GM18870 (cell line): ENCODE results near the gene DSCAML1.

Experiments
- ATAC-seq: cut with Tn5 transposase; IDR thresholded peaks from one replicate; pipeline ENCODE4 v1.9.1; 2021; ENCODE audit warnings: moderate library complexity; ENCODE audit not compliant: unreplicated experiment

DSCAML1 gene, protein sequence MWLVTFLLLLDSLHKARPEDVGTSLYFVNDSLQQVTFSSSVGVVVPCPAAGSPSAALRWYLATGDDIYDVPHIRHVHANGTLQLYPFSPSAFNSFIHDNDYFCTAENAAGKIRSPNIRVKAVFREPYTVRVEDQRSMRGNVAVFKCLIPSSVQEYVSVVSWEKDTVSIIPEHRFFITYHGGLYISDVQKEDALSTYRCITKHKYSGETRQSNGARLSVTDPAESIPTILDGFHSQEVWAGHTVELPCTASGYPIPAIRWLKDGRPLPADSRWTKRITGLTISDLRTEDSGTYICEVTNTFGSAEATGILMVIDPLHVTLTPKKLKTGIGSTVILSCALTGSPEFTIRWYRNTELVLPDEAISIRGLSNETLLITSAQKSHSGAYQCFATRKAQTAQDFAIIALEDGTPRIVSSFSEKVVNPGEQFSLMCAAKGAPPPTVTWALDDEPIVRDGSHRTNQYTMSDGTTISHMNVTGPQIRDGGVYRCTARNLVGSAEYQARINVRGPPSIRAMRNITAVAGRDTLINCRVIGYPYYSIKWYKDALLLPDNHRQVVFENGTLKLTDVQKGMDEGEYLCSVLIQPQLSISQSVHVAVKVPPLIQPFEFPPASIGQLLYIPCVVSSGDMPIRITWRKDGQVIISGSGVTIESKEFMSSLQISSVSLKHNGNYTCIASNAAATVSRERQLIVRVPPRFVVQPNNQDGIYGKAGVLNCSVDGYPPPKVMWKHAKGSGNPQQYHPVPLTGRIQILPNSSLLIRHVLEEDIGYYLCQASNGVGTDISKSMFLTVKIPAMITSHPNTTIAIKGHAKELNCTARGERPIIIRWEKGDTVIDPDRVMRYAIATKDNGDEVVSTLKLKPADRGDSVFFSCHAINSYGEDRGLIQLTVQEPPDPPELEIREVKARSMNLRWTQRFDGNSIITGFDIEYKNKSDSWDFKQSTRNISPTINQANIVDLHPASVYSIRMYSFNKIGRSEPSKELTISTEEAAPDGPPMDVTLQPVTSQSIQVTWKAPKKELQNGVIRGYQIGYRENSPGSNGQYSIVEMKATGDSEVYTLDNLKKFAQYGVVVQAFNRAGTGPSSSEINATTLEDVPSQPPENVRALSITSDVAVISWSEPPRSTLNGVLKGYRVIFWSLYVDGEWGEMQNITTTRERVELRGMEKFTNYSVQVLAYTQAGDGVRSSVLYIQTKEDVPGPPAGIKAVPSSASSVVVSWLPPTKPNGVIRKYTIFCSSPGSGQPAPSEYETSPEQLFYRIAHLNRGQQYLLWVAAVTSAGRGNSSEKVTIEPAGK (N-terminal part only)

DNA sequence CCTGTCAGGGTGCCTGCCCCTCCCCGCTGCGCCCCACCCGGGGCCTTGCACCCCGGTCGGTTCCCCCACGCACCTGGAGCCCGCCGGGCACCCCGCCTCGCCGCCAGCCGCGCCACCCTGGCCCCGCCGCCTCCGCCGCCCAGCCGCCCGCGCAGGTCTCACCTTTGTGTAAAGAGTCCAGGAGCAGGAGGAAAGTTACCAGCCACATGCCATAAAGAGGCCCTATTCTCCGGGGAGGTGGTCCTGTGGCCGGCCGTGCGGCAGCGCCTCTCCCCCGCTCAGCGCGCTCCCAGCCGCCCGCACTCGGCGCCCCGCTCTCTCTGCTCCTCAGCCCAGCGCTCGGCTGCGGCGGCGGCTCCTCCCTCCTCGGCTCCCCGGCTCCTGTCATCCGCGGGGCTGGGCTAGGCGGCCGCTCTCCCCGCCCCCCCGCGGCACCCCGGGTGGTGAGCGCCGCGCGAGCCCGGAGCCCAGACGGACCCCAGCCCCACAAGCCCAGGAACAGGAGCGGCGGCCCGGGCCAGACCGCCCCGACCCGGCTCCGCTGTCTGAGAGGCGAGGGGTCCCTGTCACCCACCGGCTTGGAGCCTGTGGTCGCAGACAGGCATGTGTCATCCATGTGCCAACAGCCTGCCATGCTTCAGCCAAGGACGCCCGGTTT lies at the start of gene DSCAML1:
TSS of gene DSCAML1 (minus strand) at position 345 of the 658 bp plus-strand sequence. CDS start at position 208, 137 bp downstream.
- no peak for ATAC-seq

DNA sequence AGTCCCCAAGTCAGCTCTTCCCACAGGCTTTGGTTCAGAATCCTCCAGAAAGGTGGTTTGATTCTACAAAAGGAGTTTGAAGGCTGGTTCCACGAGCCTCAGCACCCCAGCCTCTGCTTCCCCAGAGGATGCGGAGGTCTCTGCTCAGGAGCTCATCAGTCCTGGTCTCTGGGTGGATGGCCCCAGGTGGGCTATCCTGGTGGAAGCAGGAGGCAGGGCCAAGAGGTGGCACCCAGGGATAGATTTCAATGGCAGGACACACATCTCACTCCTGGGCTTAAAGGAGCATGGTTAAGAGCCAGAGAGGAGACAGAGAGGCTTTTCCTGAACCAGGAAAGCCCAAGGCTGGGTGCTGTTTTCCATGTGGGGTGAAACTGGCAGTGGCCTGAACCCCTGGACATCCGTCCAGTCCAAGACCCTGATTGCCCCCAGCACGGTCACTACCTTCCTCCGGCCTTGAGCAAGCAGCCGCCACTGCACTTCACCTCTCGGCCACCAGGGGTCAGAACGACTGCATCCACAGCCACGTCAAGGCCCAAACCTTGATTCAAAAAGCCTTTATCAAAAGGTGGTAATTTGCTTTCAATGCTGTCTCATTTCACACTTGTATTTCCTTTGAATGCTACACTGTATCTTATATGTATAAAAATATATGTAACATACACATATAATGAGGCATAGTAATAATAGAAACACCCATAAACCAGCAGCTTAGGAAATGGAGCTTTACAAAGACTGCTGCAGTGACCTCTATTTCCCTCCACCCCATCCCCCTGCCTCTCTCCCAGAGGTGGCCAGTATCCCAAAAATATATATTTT lies 46.9 kb upstream of the DSCAML1 start:
- no peak for ATAC-seq

DNA sequence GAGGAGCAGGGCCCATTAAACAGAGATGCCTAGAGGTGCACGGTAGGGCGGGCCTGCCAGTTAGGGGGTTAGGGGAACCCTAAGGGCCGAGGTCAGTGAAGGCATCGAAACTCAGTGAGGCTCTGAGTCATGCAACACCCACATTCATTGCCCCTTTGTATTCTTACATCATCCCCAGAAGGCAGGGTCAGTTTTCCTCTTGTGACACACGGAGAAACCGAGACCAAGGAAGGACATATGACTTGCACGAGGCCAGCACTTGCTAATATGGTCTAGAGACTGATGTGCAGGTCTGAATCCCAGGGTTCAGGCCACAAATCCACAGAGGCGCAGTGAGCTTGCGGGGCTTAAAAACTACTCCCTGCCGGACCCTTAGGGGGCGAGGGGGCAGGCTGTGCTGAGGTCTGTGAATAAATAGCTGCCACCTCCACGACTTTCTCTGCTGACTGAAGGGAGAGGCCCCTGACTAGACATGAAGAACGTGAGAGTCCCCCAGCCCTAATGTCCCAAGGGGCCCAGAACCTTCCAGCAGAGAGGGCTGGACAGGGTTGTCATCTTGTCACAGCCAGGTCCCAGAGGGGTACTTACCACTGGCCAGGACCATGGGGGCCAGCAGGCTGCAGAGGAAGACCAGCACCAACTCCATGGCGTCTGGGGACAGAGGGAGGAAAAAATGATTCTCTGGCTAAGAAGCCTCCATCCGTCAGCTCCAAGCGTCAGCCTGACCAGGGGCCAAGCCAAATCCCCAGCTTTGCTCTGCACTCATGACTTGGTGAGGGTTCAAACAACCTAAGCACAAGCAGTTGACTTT lies 45.3 kb upstream of the DSCAML1 start:
- ATAC-seq: no peak

DNA sequence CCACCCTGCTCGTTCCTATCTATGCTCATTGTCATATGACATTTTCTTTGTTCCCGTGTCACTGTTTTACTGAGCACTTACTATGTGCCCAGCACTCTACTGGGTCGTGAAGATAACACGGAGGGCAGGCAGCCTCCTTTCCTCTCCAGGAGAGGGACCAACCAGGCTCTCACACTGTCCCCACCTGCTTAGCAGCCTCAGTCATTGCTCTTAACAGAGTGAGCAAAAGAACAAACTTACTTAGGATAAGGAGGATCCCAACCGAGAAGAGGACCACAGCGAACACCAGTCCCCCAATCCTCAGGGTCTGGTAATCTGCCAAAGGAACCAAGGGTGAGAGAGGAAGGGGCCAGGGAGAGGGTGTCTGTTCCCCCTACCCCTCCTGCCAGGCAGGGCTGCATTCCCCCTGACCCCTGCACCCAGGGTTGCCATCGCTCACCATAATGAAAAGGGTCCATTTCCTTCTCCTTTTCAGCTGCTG lies 44.6 kb upstream of the DSCAML1 start:
- no peak for ATAC-seq

DNA sequence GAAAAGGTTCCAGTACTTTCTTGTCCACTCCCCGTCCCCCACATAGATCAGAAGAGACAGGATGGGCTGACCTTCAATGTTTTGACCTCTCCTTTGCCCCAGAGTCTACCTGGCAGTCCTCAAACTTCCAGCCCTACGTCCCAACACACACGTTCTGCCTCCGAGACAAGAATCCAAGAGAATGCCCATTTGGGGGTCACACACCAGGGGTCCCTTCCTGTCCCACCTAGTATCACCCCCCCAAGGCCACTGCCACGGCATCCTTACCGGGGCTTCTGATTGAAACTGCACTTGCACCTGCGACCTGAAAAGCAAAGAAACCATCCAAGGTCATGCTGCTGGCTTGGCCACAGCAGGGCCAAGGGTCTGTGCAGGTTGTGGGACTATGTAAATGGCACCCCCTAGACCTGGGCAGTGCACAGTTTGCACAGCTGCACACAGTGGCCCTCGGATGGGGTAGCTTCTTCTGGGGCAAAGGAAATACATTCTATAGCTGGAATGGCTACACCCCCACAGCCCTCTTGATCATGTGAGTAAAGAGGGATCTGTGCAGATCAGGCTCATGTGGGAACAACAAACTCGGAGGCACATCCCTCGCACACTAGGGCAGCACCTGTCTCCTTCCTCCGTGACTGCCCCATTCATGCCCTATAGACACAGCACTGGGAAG lies 44.0 kb upstream of the DSCAML1 start:
- ATAC-seq: no peak

DNA sequence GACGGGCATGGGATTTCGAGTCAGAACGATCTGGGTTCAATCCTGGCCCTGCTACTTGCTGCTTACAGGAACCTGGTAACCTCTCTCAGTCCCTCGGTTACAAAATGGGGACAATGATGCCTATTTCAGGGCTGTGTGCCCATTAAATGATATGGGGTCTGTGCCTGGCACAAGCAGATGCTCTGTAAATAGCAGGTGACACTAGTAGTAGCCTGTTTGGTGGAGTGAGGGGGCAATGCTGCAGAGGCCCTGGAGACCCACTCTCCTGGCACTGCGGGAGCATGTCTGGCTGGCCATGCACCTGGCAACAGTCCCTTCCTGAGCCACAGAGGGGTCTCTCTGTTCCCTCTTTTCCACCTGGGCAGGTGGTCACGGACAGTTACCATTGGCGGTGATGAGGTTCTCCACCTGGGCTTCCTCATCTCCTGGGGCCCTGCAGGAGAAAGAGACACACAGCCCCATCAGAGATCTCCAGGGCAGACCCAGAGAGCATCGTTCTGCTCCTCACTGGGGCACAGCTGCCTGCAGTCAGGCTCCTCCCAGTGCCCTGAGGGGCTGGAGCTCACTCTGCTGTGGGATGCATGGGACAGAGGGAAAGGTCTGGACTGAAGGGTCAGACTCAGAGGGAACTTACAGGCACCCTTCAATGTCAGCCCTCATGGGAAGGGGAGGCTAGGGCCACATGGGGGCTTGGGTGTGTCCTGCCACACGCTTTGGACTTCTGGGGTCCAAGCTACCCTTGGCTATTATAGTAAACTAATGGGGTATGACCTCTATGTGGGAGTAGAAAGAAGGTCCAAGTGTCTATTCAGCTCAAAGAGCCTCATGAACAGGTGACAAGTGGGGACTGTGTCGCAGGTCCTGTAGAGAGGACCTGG lies 43.2 kb upstream of the DSCAML1 start:
- ATAC-seq: no peak

DNA sequence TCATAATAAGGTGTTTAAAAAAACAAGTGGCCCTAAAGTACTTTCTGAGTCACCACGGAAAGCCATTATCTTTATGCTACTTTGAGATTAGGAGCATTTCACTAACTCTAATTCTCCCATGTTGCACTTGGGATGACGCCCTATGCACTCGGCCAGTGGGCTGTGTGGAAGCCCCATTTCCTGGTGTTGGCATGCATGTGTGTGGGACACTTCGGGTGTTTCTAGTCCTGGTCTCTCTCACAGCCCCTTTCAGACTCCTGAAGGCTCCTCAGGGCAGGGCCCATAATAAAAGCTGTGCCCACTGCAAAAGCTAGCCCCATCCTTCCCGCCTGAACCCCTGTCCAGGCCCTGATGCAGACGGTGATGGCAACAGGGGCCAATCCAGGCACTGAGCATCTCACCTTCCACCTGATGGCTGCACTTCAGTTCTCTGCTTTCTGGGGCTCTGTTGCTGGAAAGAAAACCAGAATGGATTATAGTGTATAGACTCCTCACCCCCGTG lies 42.4 kb upstream of the DSCAML1 start:
- no peak for ATAC-seq

DNA sequence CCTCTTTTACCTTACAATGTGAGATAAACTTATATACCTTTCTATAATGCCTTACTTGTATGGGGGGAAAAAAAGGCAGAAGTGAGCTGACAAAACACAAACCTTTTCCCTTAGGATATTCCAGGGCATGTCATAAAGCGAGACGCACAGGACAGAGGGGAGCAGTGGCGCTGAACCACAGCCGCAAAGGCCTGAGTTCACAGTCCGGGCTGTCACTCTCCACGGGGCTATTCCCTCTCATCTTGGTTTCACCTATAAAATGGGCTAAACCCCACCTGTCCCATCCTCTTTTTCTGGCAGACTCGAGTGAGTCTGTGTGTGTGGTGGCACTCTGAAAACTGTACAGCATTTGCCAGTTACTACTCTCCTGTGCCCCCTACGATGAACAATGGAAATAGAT lies 41.9 kb upstream of the DSCAML1 start:
- ATAC-seq: no peak

DNA sequence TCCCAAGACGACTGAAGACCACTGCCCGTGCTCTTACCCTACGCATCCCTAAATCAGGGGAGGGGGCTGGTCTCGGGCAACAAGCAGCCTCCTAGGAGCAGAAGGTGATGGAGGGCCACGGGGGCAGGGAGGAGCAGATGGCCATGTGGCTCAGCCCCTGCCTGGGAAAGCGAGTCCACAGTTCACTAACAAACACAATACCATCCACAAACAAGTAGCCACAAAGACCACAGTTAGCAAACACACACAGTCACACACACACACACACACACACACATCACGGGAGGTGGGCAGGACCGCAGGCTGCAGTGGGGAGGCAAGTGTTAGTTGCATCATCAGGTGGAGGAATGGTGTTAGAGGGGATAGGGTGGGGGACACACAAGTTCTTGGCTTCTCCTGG lies 40.8 kb upstream of the DSCAML1 start:
- ATAC-seq: no peak

DNA sequence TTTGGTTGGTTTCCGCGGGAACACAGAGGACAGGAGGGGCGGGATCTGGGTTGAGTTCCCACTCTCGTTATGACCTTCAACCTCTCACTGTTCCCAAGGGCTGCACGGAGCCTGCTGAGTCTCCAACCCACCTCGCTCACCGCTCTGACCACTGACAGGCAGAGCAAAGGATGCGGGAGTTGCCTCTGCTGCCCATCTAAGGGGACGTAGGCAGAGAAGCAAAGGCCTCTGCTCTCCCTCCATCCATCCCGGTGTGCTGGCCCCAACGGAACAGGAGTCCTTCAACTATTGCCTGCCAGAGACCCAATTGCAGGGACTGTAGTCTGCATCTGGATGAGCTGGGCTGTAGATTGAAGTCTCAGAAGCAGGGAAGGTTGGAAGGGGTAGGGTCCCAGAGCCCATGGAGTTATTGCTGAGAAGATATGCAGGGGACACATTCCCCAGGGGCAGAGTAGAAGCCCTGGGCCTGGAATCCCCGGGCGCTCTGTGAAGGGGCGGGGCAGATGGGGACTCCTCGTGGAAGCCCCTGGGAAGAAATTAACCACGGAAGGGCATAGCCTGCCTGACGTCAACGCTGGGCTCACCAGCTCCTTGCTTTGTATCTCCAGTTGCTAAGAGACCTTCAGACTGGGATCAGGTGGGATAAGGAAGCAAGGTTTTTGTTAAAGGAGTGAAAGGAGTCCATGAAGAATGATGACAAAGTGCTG lies 40.2 kb upstream of the DSCAML1 start:
- ATAC-seq: no peak

DNA sequence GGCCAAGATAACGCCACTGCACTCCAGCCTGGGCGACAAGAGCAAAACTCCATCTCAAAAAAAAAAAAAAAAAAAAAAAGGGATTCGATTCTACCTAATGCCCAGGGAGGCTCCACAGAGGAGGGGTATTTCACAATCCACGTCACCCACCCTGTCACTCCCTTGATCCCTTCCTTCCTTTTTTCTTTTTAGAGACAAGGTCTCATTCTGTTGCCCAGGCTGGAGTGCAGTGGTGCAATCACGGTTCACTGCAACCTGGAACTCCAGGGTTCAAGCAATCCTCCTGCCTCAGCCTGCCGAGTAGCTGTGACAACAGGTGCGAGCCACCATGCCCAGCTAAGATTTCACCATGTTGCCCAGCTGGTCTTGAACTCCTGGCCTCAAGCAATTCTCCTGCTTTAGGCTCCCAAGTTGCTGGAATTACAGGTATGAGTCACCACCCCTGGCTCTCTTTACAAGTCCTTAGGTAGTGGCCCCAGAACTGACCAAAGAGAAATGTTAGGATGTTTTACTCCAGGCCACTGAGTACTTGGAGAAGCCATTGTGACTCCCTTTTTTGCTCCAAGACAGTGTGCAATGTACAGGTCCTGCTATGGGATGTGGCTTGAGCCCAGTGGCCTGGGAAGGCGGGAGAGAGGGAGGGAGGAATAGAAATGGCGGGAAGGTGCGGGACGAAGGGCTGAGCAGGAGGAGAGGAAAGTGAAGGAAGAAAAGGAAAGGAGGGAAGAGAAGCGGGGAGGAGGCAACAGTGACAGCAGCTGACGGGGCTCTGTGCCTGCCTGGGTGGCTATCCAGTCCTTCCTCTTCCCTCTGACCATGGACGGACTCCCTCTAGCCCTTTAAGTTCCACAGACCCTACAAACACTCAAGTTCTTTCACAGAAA lies 39.3 kb upstream of the DSCAML1 start:
- no peak for ATAC-seq

DNA sequence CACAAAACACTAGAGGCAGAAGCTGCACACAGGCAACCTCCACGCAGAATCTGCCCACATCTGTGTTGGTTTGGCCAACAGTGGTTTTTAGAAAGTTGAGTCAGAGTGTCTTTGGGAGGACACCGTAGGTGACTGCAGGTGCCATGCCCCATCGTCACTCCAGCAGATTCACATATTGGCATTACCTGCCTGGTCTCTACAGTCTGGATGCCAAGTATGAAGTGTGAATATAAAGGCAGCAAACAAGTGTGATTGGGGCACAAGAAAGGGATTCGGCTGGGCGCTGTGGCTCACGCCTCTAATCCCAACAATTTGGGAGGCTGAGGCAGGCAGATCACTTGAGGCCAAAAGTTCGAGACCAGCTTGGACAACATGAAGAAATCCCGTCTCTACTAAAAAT lies 38.6 kb upstream of the DSCAML1 start:
- ATAC-seq: no peak

DNA sequence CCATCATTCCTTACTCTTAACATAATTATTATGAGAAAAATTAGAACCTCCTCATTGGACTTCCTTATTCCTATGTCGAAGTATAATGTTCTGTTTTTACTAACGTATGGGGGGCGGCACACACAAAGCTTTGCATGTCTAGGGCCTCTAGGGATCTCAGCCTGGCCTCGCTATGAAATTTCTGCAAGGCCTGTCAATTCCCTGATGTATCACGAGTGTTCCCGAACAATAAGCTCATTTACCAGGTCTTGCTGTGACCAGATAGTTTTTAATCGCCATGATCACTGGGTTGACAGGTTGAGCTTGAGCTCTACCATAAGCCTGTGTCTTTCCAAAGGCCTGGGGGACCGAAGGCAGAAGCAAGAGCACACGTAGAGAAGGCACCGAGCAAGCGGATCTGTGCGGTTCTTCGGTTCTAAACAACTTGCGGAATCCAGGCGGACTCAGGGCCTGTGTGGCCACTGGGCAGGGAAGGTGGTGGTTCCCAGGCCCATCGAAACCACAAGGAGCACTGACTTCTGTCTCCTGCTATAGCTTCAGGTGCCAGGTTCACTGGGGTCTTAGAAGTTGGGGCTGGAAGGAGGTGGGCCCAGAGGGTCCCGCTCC lies 37.9 kb upstream of the DSCAML1 start:
- ATAC-seq: no peak

DNA sequence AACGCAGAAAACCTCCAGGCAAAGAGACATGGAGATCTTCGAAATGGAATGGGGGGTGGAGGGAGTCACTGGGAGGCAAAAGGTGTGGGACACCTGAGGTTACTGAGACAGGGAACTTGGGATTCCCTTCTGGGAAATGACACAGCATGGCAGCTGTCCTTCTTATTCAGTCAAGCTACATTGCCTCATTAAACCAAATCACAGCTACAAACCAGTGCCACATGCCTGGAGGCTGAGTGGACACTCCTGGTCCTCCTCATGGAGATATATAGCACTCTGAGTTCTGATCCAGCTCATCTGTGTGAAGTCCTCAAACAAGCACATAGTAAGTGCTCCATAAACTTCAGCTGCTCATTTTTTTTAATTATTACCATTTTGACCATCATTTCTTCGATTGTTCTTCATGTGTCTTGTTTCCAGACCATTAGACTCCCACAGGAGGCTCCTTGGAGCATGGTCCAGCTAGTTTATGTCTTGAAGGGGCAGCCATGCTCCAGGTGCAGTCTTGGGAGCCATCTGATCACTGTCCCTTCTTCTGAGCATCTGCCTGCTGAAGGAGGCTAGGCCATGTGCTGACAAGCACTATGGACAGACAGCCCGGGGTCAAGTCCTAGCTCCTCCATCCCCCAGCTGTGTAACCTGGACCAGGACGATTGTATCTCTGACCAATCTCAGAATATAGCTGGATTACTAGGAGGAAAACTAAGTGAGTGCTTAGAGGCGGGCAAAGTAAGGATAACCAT lies 37.2 kb upstream of the DSCAML1 start:
- ATAC-seq: no peak
